COR-L47 (cell line): ENCODE measurements around the gene OXT.
"Not testable (repeated sequence)": the region's sequence is repeated elsewhere in the genome, so short reads cannot be mapped to it uniquely, and the experiment has no call there.

ENCODE experiments used
- DNase-seq: peaks from one replicate; lab custom pipeline; 2025; lab: John Stamatoyannopoulos, UW

The OXT gene

GRCh38 chr20:3109350-3110302 is 38.2 kb downstream of the OXT start:
- DNase-seq = no peak

- no peak for DNase-seq
These were observed 40.1 kb downstream of the OXT start for GRCh38 chr20:3111507-3111906.

- no peak for DNase-seq
These were observed 40.6 kb downstream of the OXT start for GRCh38 chr20:3111995-3112394.

GRCh38 chr20:3115190-3116107 is 44.0 kb downstream of the OXT start:
- peak; percentile 65 for DNase-seq

GRCh38 chr20:3116341-3116740 is 44.9 kb downstream of the OXT start:
- DNase-seq = no peak

GRCh38 chr20:3117839-3118379 is 46.5 kb downstream of the OXT start:
- not testable (repeated sequence) for DNase-seq

GRCh38 chr20:3119044-3119443 is 47.6 kb downstream of the OXT start:
- no peak for DNase-seq

GRCh38 chr20:3121271-3121911 is 50.0 kb downstream of the OXT start:
- no peak for DNase-seq
